ENCODE measurements around the gene USH2A. TPM values are rescaled to one million over a fixed set of nuclear protein-coding genes. Genes with fewer than 3 reads are reported as not detected.

USH2A gene
- total RNA-seq, 2 donors from 2014 or later: not detected

GRCh38 chr1:215875236-215875635 lies 548.0 kb downstream of the USH2A start:
- DNase-seq (ENCODE audit: low spot score) (no peak), ATAC-seq (no peak)
- Mint-ChIP-seq H3K4me1 (ENCODE audit: low read depth in 2 of 2) (no peaks in the 10 kb centered on the region), H3K9me3 (peaks cover 8% of the 10 kb centered on the region), H3K36me3 (no peaks in the 10 kb centered on the region), H3K27me3 (no peaks in the 10 kb centered on the region), H3K27ac (no peak overlapping the region), H3K4me3 (no peak overlapping the region)

DNA sequence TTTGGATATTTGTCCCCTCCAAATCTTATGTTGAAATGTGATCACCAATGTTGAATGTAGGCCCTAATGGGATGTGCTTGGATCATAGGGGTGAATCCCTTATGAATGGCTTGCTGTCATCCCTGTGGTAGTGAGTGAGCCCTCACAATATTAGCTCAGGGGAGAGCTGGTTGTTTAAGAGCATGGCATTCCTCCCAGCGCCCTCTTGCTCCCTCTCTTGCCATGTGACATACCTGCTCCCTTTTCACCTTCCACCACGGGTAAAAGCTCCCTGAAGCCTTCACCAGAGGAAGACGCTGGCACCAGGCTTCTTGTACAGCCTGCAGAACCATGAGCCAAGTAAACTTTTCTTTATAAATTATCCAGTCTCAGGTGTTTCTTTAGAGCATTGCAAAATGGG lies 550.6 kb downstream of the USH2A start:
- H3K4me1 Mint-ChIP-seq (ENCODE audit: low read depth in 2 of 2): no peaks in the 10 kb centered on the region
- H3K36me3 Mint-ChIP-seq: peaks cover 2% of the 10 kb centered on the region
- peaks cover 7% of the 10 kb centered on the region for H3K9me3 Mint-ChIP-seq
- H3K4me3 Mint-ChIP-seq: no peak overlapping the region
- no peaks in the 10 kb centered on the region for H3K27me3 Mint-ChIP-seq
- ATAC-seq (no peak), DNase-seq (ENCODE audit: low spot score) (no peak)
- no peak overlapping the region for H3K27ac Mint-ChIP-seq

- H3K27me3 Mint-ChIP-seq: no peaks in the 10 kb centered on the region
- ATAC-seq (no peak), DNase-seq (ENCODE audit: low spot score) (no peak)
- H3K9me3 Mint-ChIP-seq: peaks cover 15% of the 10 kb centered on the region
- H3K4me1 Mint-ChIP-seq (ENCODE audit: low read depth in 2 of 2): no peaks in the 10 kb centered on the region
- H3K27ac Mint-ChIP-seq: no peak overlapping the region
- H3K4me3 Mint-ChIP-seq: no peak overlapping the region
- peaks cover 4% of the 10 kb centered on the region for H3K36me3 Mint-ChIP-seq
Observed at GRCh38 chr1:215868500-215868899, 554.7 kb downstream of the USH2A start.

GRCh38 chr1:215865060-215865459 lies 558.2 kb downstream of the USH2A start:
- peaks cover 27% of the 10 kb centered on the region for H3K9me3 Mint-ChIP-seq

DNA sequence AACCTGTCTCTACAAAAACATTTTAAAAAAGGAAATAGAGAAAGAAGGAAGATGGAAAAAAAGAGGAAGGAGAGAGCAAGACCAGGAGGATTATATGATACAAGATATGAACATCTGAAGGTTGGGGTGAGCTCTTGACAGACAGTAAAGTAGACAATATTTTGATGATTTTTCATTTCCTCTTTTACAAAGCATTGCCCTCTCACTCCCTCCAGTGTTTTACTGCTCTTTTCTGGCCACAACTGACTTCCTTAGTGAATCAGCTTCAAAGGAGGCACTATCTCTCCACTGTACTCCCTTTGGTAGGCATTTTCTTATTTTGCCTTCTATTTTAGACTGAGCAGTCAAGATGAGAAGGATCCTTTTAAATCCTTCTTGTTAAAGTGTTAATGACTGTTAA lies 559.5 kb downstream of the USH2A start:
- Mint-ChIP-seq H3K4me3 (no peak overlapping the region), H3K27ac (no peak overlapping the region), H3K9me3 (peaks cover 27% of the 10 kb centered on the region), H3K4me1 (ENCODE audit: low read depth in 2 of 2) (no peaks in the 10 kb centered on the region), H3K36me3 (peaks cover 4% of the 10 kb centered on the region), H3K27me3 (no peaks in the 10 kb centered on the region)
- DNase-seq (ENCODE audit: low spot score) (no peak), ATAC-seq (no peak)

More at GRCh38 chr1:215865060-215865459, 558.2 kb downstream of the USH2A start:
- no peaks in the 10 kb centered on the region for H3K27me3 Mint-ChIP-seq
- no peaks in the 10 kb centered on the region for H3K4me1 Mint-ChIP-seq (ENCODE audit: low read depth in 2 of 2)
- no peak overlapping the region for H3K4me3 Mint-ChIP-seq
- ATAC-seq (no peak), DNase-seq (ENCODE audit: low spot score) (no peak)
- H3K36me3 Mint-ChIP-seq: peaks cover 4% of the 10 kb centered on the region
- no peak overlapping the region for H3K27ac Mint-ChIP-seq

DNA sequence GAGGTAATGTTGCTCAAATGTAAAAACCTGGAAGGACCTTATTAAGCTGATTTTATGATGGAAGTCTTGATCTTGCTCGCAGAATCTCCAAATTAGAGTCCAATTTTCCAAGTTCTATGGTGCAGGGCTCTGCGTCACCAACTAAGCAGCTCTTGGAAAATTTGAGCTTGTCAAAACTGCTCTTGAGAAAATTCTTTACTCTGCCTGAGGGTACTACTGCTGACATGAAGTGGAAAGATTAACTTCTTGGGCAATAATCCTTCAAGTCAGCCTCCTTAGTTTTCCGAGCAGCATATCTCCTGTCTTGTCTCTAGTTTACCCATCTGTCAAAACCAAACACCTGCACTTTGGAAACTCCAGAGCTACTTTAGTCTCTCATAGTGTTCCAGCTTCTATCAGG lies 562.4 kb downstream of the USH2A start:
- Mint-ChIP-seq H3K4me3 (no peak overlapping the region), H3K27me3 (no peaks in the 10 kb centered on the region), H3K9me3 (peaks cover 28% of the 10 kb centered on the region), H3K27ac (no peak overlapping the region), H3K4me1 (ENCODE audit: low read depth in 2 of 2) (no peaks in the 10 kb centered on the region), H3K36me3 (no peaks in the 10 kb centered on the region)
- no peak for ATAC-seq
- no peak for DNase-seq (ENCODE audit: low spot score)

DNA sequence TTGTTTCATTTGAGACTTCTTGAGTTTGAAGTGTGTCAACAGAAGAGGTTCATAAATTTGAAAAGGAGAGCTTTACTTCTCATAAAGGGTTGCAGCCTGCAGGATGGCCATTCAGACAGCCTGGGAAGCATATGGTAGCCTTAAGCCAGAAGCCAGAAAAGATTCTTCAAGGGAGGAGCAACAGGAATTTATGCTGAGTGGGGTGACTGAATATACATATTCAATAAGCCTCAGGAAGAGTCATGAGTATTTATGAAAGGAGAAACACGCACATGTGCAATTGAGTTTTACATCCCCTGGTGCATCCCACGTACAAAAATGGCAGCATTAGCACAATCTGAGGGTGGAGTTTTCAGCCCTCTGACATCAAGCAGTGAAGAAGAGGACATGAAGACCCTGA lies 565.9 kb downstream of the USH2A start:
- Mint-ChIP-seq H3K36me3 (no peaks in the 10 kb centered on the region), H3K27me3 (no peaks in the 10 kb centered on the region), H3K9me3 (peaks cover 31% of the 10 kb centered on the region), H3K4me1 (ENCODE audit: low read depth in 2 of 2) (no peaks in the 10 kb centered on the region), H3K27ac (no peak overlapping the region), H3K4me3 (no peak overlapping the region)
- DNase-seq (ENCODE audit: low spot score) (no peak), ATAC-seq (no peak)

DNA sequence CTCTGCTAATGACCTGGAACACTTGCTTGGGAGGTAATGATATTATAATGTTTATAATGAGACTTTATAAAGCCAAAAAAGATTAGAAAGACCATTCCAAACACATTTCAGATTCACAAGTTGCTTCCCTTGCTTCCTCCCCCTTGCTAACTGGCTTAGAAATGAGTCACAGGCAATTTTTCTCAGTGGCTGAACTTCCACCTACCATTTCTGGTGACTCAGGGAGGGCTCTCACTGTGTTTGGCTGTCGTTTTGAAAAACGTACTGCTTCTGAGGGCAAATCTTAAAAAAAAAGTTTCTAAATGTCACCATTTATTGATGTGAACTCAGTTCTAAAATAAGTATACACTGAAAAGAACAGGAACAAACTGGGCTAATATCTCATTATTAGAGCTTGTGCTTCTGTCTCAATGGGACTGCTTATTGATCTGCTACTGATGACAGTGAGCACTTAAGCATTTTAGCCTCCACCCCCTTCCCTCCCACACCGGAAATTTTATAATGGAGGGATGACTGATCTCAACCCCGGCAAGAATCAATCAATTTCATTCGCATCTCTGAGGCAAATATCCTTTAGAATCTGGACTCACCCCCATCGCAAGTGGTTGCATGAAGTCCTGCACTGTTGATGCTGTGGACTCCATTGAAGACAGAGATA lies 577.9 kb downstream of the USH2A start:
- no peak for ATAC-seq
- Mint-ChIP-seq H3K27ac (no peak overlapping the region), H3K27me3 (no peaks in the 10 kb centered on the region), H3K9me3 (peaks cover 14% of the 10 kb centered on the region), H3K4me3 (no peak overlapping the region), H3K4me1 (ENCODE audit: low read depth in 2 of 2) (no peaks in the 10 kb centered on the region), H3K36me3 (no peaks in the 10 kb centered on the region)
- DNase-seq (ENCODE audit: low spot score): no peak

- Mint-ChIP-seq H3K4me1 (ENCODE audit: low read depth in 2 of 2) (no peaks in the 10 kb centered on the region), H3K36me3 (no peaks in the 10 kb centered on the region), H3K4me3 (no peak overlapping the region), H3K27ac (no peak overlapping the region), H3K27me3 (no peaks in the 10 kb centered on the region), H3K9me3 (peaks cover 14% of the 10 kb centered on the region)
- DNase-seq (ENCODE audit: low spot score): no peak
- ATAC-seq: no peak
Observed at GRCh38 chr1:215844777-215845176, 578.5 kb downstream of the USH2A start.

DNA sequence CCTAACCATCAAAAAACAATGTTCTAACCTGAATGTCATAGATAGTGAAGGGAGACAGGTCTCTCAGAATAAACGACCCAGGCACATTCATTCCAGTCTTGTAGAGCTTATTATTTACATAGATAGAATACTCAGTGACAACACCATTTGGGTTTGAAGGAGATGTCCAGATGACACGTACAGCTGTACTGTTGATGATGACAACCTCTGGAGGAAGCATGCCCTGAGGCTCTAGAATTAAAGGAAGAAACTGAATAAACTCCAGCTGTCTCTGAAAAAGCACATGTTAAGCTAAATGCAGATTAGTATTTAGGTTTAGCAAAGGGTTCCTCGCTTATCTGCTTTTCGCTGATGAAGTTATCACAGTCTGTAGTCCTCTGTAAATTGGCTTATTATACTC lies 579.0 kb downstream of the USH2A start:
- Mint-ChIP-seq H3K4me1 (ENCODE audit: low read depth in 2 of 2) (no peaks in the 10 kb centered on the region), H3K4me3 (no peak overlapping the region), H3K27ac (no peak overlapping the region), H3K27me3 (no peaks in the 10 kb centered on the region), H3K36me3 (no peaks in the 10 kb centered on the region), H3K9me3 (peaks cover 14% of the 10 kb centered on the region)
- DNase-seq (ENCODE audit: low spot score) (no peak), ATAC-seq (no peak)

GRCh38 chr1:215842905-215843304 lies 580.3 kb downstream of the USH2A start:
- no peaks in the 10 kb centered on the region for H3K4me1 Mint-ChIP-seq (ENCODE audit: low read depth in 2 of 2)
- no peak overlapping the region for H3K27ac Mint-ChIP-seq
- ATAC-seq (no peak), DNase-seq (ENCODE audit: low spot score) (no peak)
- no peaks in the 10 kb centered on the region for H3K27me3 Mint-ChIP-seq
- no peak overlapping the region for H3K4me3 Mint-ChIP-seq
- peaks cover 12% of the 10 kb centered on the region for H3K9me3 Mint-ChIP-seq
- no peaks in the 10 kb centered on the region for H3K36me3 Mint-ChIP-seq

GRCh38 chr1:215835951-215836350 lies 587.3 kb downstream of the USH2A start:
- DNase-seq (ENCODE audit: low spot score): no peak

GRCh38 chr1:215833941-215834729 lies 589.1 kb downstream of the USH2A start:
- ATAC-seq: no peak
- peaks cover 4% of the 10 kb centered on the region for H3K36me3 Mint-ChIP-seq

More at GRCh38 chr1:215835951-215836350, 587.3 kb downstream of the USH2A start:
- ATAC-seq: no peak
- Mint-ChIP-seq H3K9me3 (no peaks in the 10 kb centered on the region), H3K27ac (no peak overlapping the region), H3K27me3 (no peaks in the 10 kb centered on the region), H3K36me3 (peaks cover 2% of the 10 kb centered on the region), H3K4me3 (no peak overlapping the region), H3K4me1 (ENCODE audit: low read depth in 2 of 2) (no peaks in the 10 kb centered on the region)

GRCh38 chr1:215830226-215830810 lies 592.9 kb downstream of the USH2A start:
- DNase-seq (ENCODE audit: low spot score) (no peak), ATAC-seq (no peak)
- Mint-ChIP-seq H3K36me3 (peaks cover 17% of the 10 kb centered on the region), H3K4me3 (no peak overlapping the region), H3K27ac (no peak overlapping the region), H3K4me1 (ENCODE audit: low read depth in 2 of 2) (no peaks in the 10 kb centered on the region), H3K27me3 (no peaks in the 10 kb centered on the region), H3K9me3 (peaks cover 14% of the 10 kb centered on the region)

More at GRCh38 chr1:215833941-215834729, 589.1 kb downstream of the USH2A start:
- Mint-ChIP-seq H3K4me3 (no peak overlapping the region), H3K4me1 (ENCODE audit: low read depth in 2 of 2) (no peaks in the 10 kb centered on the region), H3K27me3 (no peaks in the 10 kb centered on the region), H3K27ac (no peak overlapping the region), H3K9me3 (no peaks in the 10 kb centered on the region)
- DNase-seq (ENCODE audit: low spot score): no peak
